Liver (tissue), 9 donors: ENCODE results near the gene CALML6. TPM values are rescaled to one million over a fixed set of nuclear protein-coding genes. Genes with fewer than 3 reads are reported as not detected.

Experiments used
- DNase-seq: peaks from one replicate; pipeline ENCODE4 v3.0.0-alpha.2; 2017; ENCODE audit warnings: low spot score
- H3K27ac ChIP-seq, 2 donors: one replicate each; pipeline ENCODE4 v1.7.0; 2013; ENCODE audit warnings: inconsistent platforms in 2 of 2, low read length in 2 of 2, control low read depth in 1 of 2, low read depth in 1 of 2, mild to moderate bottlenecking in 1 of 2
- H3K27me3 ChIP-seq, 4 donors: one replicate each; pipeline versions ENCODE4 v1.6.1 to v1.7.0; 2013; ENCODE audit warnings: low read length in 3 of 4, inconsistent platforms in 1 of 4, mild to moderate bottlenecking in 1 of 4, moderate library complexity in 1 of 4; ENCODE audit not compliant: control insufficient read depth in 4 of 4, insufficient read depth in 4 of 4
- H3K36me3 ChIP-seq, 4 donors: one replicate each; pipeline versions ENCODE4 v1.6.1 to v1.7.0; 2013; ENCODE audit warnings: low read length in 3 of 4, mild to moderate bottlenecking in 3 of 4, low read depth in 1 of 4, moderate library complexity in 1 of 4; ENCODE audit not compliant: control insufficient read depth in 4 of 4, insufficient read depth in 3 of 4
- H3K4me1 ChIP-seq, 4 donors: one replicate each; pipeline versions ENCODE4 v1.6.1 to v1.7.0; 2013; ENCODE audit warnings: low read length in 3 of 4, mild to moderate bottlenecking in 3 of 4, moderate library complexity in 1 of 4; ENCODE audit not compliant: control insufficient read depth in 4 of 4, insufficient read depth in 4 of 4
- H3K4me3 ChIP-seq, 3 donors: one replicate each; pipeline versions ENCODE4 v1.6.1 to v1.7.0; 2013; ENCODE audit warnings: low read length in 3 of 3, control low read depth in 1 of 3, low read depth in 1 of 3, mild to moderate bottlenecking in 1 of 3
- H3K9ac ChIP-seq, 2 donors: one replicate each; pipeline ENCODE4 v1.7.0; 2013; ENCODE audit warnings: low read length in 2 of 2, mild to moderate bottlenecking in 2 of 2, moderate library complexity in 2 of 2, control low read depth in 1 of 2, low read depth in 1 of 2
- H3K9me3 ChIP-seq, 4 donors: one replicate each; pipeline versions ENCODE4 v1.6.1 to v1.7.0; 2013; ENCODE audit warnings: low read length in 3 of 4; ENCODE audit not compliant: control insufficient read depth in 4 of 4
- ATF3 ChIP-seq: IDR thresholded peaks from 2 replicates; pipeline ENCODE4 v1.6.1; 2016; ENCODE audit warnings: antibody characterized with exemption
- CTCF ChIP-seq: fragments of 150-350 bp; IDR thresholded peaks from 2 replicates; pipeline ENCODE4 v1.5.1; 2017; ENCODE audit warnings: improper control_type of control experiment, low read depth, low read length; ENCODE audit not compliant: missing input control
- EGR1 ChIP-seq, 2 donors: IDR thresholded peaks; 2 replicates each; pipeline ENCODE4 v1.6.1; 2016 to 2018; ENCODE audit warnings: antibody characterized with exemption in 2 of 2, low read depth in 2 of 2
- FOXA1 ChIP-seq: IDR thresholded peaks from 2 replicates; pipeline ENCODE4 v1.6.1; 2016; ENCODE audit warnings: antibody characterized with exemption
- FOXA2 ChIP-seq: IDR thresholded peaks from 2 replicates; pipeline ENCODE4 v1.6.1; 2016; ENCODE audit warnings: antibody characterized with exemption
- GABPA ChIP-seq, 2 donors: IDR thresholded peaks in 1 of 2; conservative IDR thresholded peaks in 1 of 2; 2 replicates each; pipeline ENCODE4 v1.6.1; 2016; ENCODE audit warnings: antibody characterized with exemption in 2 of 2, mild to moderate bottlenecking in 1 of 2, moderate library complexity in 1 of 2
- HNF4A ChIP-seq, 2 donors: conservative IDR thresholded peaks; 2 replicates each; pipeline ENCODE4 v1.6.1; 2016; ENCODE audit warnings: antibody characterized with exemption in 2 of 2, mild to moderate bottlenecking in 2 of 2
- HNF4G ChIP-seq: IDR thresholded peaks from 2 replicates; pipeline ENCODE4 v1.6.1; 2016; ENCODE audit warnings: antibody characterized with exemption
- RAD21 ChIP-seq, 2 donors: IDR thresholded peaks; 2 replicates each; pipeline ENCODE4 v1.6.1; 2016; ENCODE audit warnings: antibody characterized with exemption in 2 of 2, mild to moderate bottlenecking in 2 of 2
- RXRA ChIP-seq, 2 donors: IDR thresholded peaks; 2 replicates each; pipeline ENCODE4 v1.6.1; 2017 to 2018; ENCODE audit warnings: antibody characterized with exemption in 2 of 2, mild to moderate bottlenecking in 1 of 2
- TAF1 ChIP-seq: conservative IDR thresholded peaks from 2 replicates; pipeline ENCODE4 v1.6.1; 2016; ENCODE audit warnings: antibody characterized with exemption, mild to moderate bottlenecking
- YY1 ChIP-seq: IDR thresholded peaks from 2 replicates; pipeline ENCODE4 v1.6.1; 2016; ENCODE audit warnings: antibody characterized with exemption, mild to moderate bottlenecking
- WGBS: extraction: QIAGEN DNeasy Blood & Tissue Kit; methylation state at CpG from one replicate; pipeline ENCODE4 v1.1.7; 2013; 5-methylcytosine and 5-hydroxymethylcytosine counted together
- polyA plus RNA-seq, 2 donors: library from polyadenylated mRNA; stranded (reverse) in 1 of 2; unstranded in 1 of 2; fragments of 200-250 nt in 1 of 2; fragments of >200 nt in 1 of 2; fragmentation: Nextera tagmentation in 1 of 2; extraction: Ambion mirVana in 1 of 2; gene quantifications; one replicate each; pipeline versions ENCODE4 v1.2.1 to v1.2.3, GENCODE V29; 2013 to 2015
- total RNA-seq, 2 donors: library from RNA; depleted of rRNA; stranded (reverse); fragments of >200 nt; gene quantifications; one replicate each; pipeline ENCODE4 v1.2.3, GENCODE V29; 2014
- TF ChIP-seq, protein P1 (sequence below): IDR thresholded peaks from 2 replicates; pipeline ENCODE4 v1.6.1; 2016; ENCODE audit warnings: antibody characterized with exemption
- TF ChIP-seq, protein P2 (sequence below): IDR thresholded peaks from 2 replicates; pipeline ENCODE4 v1.6.1; 2016; ENCODE audit warnings: antibody characterized with exemption, mild to moderate bottlenecking
- donor health status: healthy.
- donor health status: healthy.
- donor health status: healthy.
- donor health status: healthy.
- donor health status: healthy.

Gene CALML6
- total and polyA plus RNA-seq, 4 donors = 0.15 to 0.67 (median 0.47) TPM; not detected in 1

GRCh38 chr1:1948783-1949182, 33.7 kb downstream of the CALML6 start:
- TF ChIP-seq, protein P1, sequence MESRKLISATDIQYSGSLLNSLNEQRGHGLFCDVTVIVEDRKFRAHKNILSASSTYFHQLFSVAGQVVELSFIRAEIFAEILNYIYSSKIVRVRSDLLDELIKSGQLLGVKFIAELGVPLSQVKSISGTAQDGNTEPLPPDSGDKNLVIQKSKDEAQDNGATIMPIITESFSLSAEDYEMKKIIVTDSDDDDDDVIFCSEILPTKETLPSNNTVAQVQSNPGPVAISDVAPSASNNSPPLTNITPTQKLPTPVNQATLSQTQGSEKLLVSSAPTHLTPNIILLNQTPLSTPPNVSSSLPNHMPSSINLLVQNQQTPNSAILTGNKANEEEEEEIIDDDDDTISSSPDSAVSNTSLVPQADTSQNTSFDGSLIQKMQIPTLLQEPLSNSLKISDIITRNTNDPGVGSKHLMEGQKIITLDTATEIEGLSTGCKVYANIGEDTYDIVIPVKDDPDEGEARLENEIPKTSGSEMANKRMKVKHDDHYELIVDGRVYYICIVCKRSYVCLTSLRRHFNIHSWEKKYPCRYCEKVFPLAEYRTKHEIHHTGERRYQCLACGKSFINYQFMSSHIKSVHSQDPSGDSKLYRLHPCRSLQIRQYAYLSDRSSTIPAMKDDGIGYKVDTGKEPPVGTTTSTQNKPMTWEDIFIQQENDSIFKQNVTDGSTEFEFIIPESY = no peak
- no peak for TF ChIP-seq GABPA (IDR thresholded peaks at IDR 0.05 in 1 of 2, conservative IDR thresholded peaks at IDR 0.05 in 1 of 2)
- no peak for DNase-seq
- Histone ChIP-seq H3K36me3 (no peaks in the 10 kb centered on the region), H3K27ac (no peak overlapping the region), H3K4me3 (no peak overlapping the region), H3K9me3 (peaks cover 0 to 1% (median 0%) of the 10 kb centered on the region in 4 donors), H3K4me1 (peaks cover 7 to 20% (median 14%) of the 10 kb centered on the region in 4 donors), H3K9ac (no peak overlapping the region), H3K27me3 (no peaks in the 10 kb centered on the region)
- 53% methylated on average over 1 of the region's 1 CpG for WGBS

DNA sequence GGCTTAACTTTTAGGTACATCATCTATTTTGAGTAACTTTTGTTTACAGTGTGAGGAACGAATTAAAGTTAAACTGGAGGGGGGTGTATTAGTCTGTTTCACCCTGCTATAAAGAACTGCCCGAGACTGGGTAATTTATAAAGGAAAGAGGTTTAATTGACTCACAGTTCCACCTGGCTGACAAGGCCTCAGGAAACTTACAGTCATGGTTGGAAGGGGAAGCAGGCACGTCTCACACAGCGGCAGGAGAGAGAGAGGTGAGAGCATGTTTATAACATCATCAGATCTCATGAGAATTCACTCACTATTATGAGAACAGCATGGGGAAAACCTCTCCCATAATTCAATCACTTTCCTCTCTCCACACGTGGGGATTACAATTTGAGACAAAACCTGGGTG, 35.9 kb downstream of the CALML6 start:
- H3K9me3 ChIP-seq = peaks cover 0 to 1% (median 0%) of the 10 kb centered on the region in 4 donors
- no peaks in the 10 kb centered on the region for H3K36me3 ChIP-seq
- no peaks in the 10 kb centered on the region for H3K27me3 ChIP-seq
- H3K4me1 ChIP-seq = peaks cover 7 to 14% (median 13%) of the 10 kb centered on the region in 4 donors
- TF ChIP-seq, protein P2, sequence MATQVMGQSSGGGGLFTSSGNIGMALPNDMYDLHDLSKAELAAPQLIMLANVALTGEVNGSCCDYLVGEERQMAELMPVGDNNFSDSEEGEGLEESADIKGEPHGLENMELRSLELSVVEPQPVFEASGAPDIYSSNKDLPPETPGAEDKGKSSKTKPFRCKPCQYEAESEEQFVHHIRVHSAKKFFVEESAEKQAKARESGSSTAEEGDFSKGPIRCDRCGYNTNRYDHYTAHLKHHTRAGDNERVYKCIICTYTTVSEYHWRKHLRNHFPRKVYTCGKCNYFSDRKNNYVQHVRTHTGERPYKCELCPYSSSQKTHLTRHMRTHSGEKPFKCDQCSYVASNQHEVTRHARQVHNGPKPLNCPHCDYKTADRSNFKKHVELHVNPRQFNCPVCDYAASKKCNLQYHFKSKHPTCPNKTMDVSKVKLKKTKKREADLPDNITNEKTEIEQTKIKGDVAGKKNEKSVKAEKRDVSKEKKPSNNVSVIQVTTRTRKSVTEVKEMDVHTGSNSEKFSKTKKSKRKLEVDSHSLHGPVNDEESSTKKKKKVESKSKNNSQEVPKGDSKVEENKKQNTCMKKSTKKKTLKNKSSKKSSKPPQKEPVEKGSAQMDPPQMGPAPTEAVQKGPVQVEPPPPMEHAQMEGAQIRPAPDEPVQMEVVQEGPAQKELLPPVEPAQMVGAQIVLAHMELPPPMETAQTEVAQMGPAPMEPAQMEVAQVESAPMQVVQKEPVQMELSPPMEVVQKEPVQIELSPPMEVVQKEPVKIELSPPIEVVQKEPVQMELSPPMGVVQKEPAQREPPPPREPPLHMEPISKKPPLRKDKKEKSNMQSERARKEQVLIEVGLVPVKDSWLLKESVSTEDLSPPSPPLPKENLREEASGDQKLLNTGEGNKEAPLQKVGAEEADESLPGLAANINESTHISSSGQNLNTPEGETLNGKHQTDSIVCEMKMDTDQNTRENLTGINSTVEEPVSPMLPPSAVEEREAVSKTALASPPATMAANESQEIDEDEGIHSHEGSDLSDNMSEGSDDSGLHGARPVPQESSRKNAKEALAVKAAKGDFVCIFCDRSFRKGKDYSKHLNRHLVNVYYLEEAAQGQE = no peak
- no peak for TF ChIP-seq GABPA (IDR thresholded peaks at IDR 0.05 in 1 of 2, conservative IDR thresholded peaks at IDR 0.05 in 1 of 2)
- no peak for TF ChIP-seq YY1
- TF ChIP-seq RAD21 (IDR thresholded peaks at IDR 0.05) = no peak
- no peak for TF ChIP-seq EGR1 (IDR thresholded peaks at IDR 0.05; ENCODE audit: low read depth in 2 of 2)
- TF ChIP-seq TAF1 = no peak
- no peak for TF ChIP-seq HNF4G
- no peak for TF ChIP-seq FOXA2
- TF ChIP-seq ATF3 = no peak
- no peak for TF ChIP-seq FOXA1
- TF ChIP-seq CTCF = no peak
- TF ChIP-seq HNF4A (conservative IDR thresholded peaks at IDR 0.05) = no peak
- TF ChIP-seq RXRA (IDR thresholded peaks at IDR 0.05) = no peak
- DNase-seq = no peak
- no peak overlapping the region for H3K9ac ChIP-seq
- H3K27ac ChIP-seq = no peak overlapping the region
- 89% methylated on average over 5 of the region's 5 CpGs for WGBS
- no peak overlapping the region for H3K4me3 ChIP-seq
